H1 (cell line): Measurements from ENCODE around the gene PCP4. TPM values are rescaled to one million over a fixed set of nuclear protein-coding genes. Genes with fewer than 3 reads are reported as not detected.

Source experiments
- CTCF ChIA-PET: fragments of 300-600 bp; sonication (Branson Sonifier 250); formaldehyde crosslinking; loops from one replicate; lab custom pipeline; 2021; ENCODE audit not compliant: partially characterized antibody; lab: Charles Lee
- POLR2A ChIA-PET: fragments of 300-600 bp; sonication (Branson Sonifier 250); formaldehyde crosslinking; loops from one replicate; lab custom pipeline; 2021; ENCODE audit warnings: inconsistent platforms; ENCODE audit not compliant: partially characterized antibody; lab: Charles Lee
- DNase-seq, 2 experiments: peaks; one replicate each; pipeline versions ENCODE4 v3.0.0 to v3.0.0-alpha.2; 2010 to 2022; ENCODE audit warnings: low spot score in 2 of 2, low read depth in 1 of 2, mixed read lengths in 1 of 2
- FAIRE-seq: peaks from 2 replicates; lab custom pipeline; 2011; peaks lifted over from hg19 to GRCh38; lab: Jason Lieb, UNC
- H2AFZ ChIP-seq: 2 replicates; pipeline ENCODE4 v1.8.1; 2012; ENCODE audit warnings: low read length, inconsistent platforms
- H2AK5ac ChIP-seq: 2 replicates; pipeline ENCODE4 v1.6.1; 2013; ENCODE audit warnings: low read depth, low read length
- H2BK120ac ChIP-seq: replicated peaks from 2 replicates; pipeline ENCODE3; 2013; ENCODE audit warnings: low read depth, low read length, inconsistent platforms
- H2BK12ac ChIP-seq: 2 replicates; pipeline ENCODE4 v1.6.1; 2013; ENCODE audit warnings: low read depth, low read length
- H2BK15ac ChIP-seq: 2 replicates; pipeline ENCODE4 v1.6.1; 2013; ENCODE audit warnings: low read length
- H2BK20ac ChIP-seq: 2 replicates; pipeline ENCODE4 v1.6.1; 2013; ENCODE audit warnings: low read length
- H2BK5ac ChIP-seq: 2 replicates; pipeline ENCODE4 v1.6.1; 2013; ENCODE audit warnings: low read depth, low read length
- H3K14ac ChIP-seq: 2 replicates; pipeline ENCODE4 v1.6.1; 2013; ENCODE audit warnings: inconsistent platforms; ENCODE audit not compliant: insufficient read length
- H3K18ac ChIP-seq: 2 replicates; pipeline ENCODE4 v1.6.1; 2013; ENCODE audit warnings: low read length; ENCODE audit errors: extremely low read depth
- H3K23ac ChIP-seq: 2 replicates; pipeline ENCODE4 v1.6.1; 2013; ENCODE audit warnings: inconsistent platforms; ENCODE audit not compliant: insufficient read length
- H3K23me2 ChIP-seq: 2 replicates; pipeline ENCODE4 v1.6.1; 2013; ENCODE audit warnings: low read depth, low read length
- H3K27ac ChIP-seq: 2 replicates; pipeline ENCODE4 v1.6.1; 2011; ENCODE audit warnings: low read depth, low read length, inconsistent platforms
- H3K27me3 ChIP-seq, 4 experiments: replicated peaks in 1 of 4; 1 replicate in 1 of 4; 2 replicates in 3 of 4; pipeline versions ENCODE4 v1.6.1 to v1.8.1; 2011 to 2013; ENCODE audit warnings: low read length in 3 of 4, mild to moderate bottlenecking in 3 of 4, inconsistent platforms in 2 of 4, mixed read lengths in 2 of 4, moderate library complexity in 1 of 4; ENCODE audit not compliant: control insufficient read depth in 3 of 4, insufficient read depth in 3 of 4; ENCODE audit errors: extremely low read depth in 1 of 4
- H3K36me3 ChIP-seq, 4 experiments: 2 replicates each; pipeline versions ENCODE4 v1.6.1 to v1.8.1; 2011 to 2013; ENCODE audit warnings: mild to moderate bottlenecking in 4 of 4, low read length in 3 of 4, moderate library complexity in 2 of 4, control low read depth in 1 of 4, inconsistent platforms in 1 of 4; ENCODE audit not compliant: insufficient read depth in 4 of 4, control insufficient read depth in 2 of 4
- H3K4ac ChIP-seq: replicated peaks from 2 replicates; pipeline ENCODE3; 2013; ENCODE audit warnings: low read length, low read depth, mixed read lengths, inconsistent platforms; ENCODE audit not compliant: insufficient read length
- H3K4me1 ChIP-seq, 4 experiments: replicated peaks in 1 of 4; 1 replicate in 1 of 4; 2 replicates in 3 of 4; pipeline versions ENCODE4 v1.6.1 to v1.8.1; 2011 to 2013; ENCODE audit warnings: low read length in 3 of 4, inconsistent platforms in 2 of 4, mixed read lengths in 1 of 4; ENCODE audit not compliant: insufficient read depth in 4 of 4, control insufficient read depth in 3 of 4
- H3K4me2 ChIP-seq, 2 experiments: 2 replicates each; pipeline versions ENCODE4 v1.6.1 to v1.8.1; 2011 to 2013; ENCODE audit warnings: low read depth in 2 of 2, low read length in 2 of 2, control low read depth in 1 of 2, inconsistent platforms in 1 of 2, mild to moderate bottlenecking in 1 of 2; ENCODE audit not compliant: insufficient read depth in 1 of 2
- H3K4me3 ChIP-seq, 4 experiments: fragments of 200-600, 300-600 bp in 1 of 4; sonication (generic), shearing (Covaris generic), sonication (Bioruptor Twin) in 1 of 4; 2 replicates each; pipeline versions ENCODE4 v1.5.1 to v1.8.1; 2011 to 2016; ENCODE audit warnings: low read length in 4 of 4, low read depth in 3 of 4, control low read depth in 2 of 4, inconsistent platforms in 2 of 4, mild to moderate bottlenecking in 2 of 4, mixed read lengths in 1 of 4, moderate library complexity in 1 of 4; ENCODE audit not compliant: insufficient read depth in 2 of 4; ENCODE audit errors: extremely low read depth in 1 of 4
- H3K56ac ChIP-seq: replicated peaks from 2 replicates; pipeline ENCODE3; 2013; ENCODE audit warnings: low read depth, mild to moderate bottlenecking, mixed read lengths, low read length, inconsistent platforms; ENCODE audit not compliant: insufficient read length
- H3K79me1 ChIP-seq: 2 replicates; pipeline ENCODE4 v1.6.1; 2013; ENCODE audit warnings: low read depth, low read length, control low read depth
- H3K79me2 ChIP-seq, 2 experiments: 2 replicates each; pipeline versions ENCODE4 v1.6.1 to v1.8.1; 2012 to 2013; ENCODE audit warnings: low read length in 2 of 2, mild to moderate bottlenecking in 2 of 2, inconsistent platforms in 1 of 2; ENCODE audit not compliant: insufficient read depth in 2 of 2, control insufficient read depth in 1 of 2
- H3K9ac ChIP-seq, 4 experiments: replicated peaks in 1 of 4; 1 replicate in 1 of 4; 2 replicates in 3 of 4; pipeline versions ENCODE4 v1.6.1 to v1.8.1; 2011 to 2013; ENCODE audit warnings: low read depth in 3 of 4, low read length in 3 of 4, control low read depth in 2 of 4, mild to moderate bottlenecking in 2 of 4, moderate library complexity in 2 of 4, inconsistent platforms in 1 of 4; ENCODE audit errors: extremely low read depth in 1 of 4
- H3K9me3 ChIP-seq, 2 experiments: 2 replicates each; pipeline versions ENCODE4 v1.6.1 to v1.8.1; 2012 to 2013; ENCODE audit warnings: mild to moderate bottlenecking in 2 of 2, moderate library complexity in 2 of 2, control low read depth in 1 of 2, inconsistent platforms in 1 of 2, low read depth in 1 of 2, low read length in 1 of 2, mixed read lengths in 1 of 2; ENCODE audit not compliant: insufficient read depth in 2 of 2
- H4K20me1 ChIP-seq, 2 experiments: replicated peaks in 1 of 2; 2 replicates each; pipeline versions ENCODE3 to v1.8.1; 2011 to 2013; ENCODE audit warnings: inconsistent platforms in 2 of 2, low read length in 2 of 2, mild to moderate bottlenecking in 1 of 2; ENCODE audit not compliant: insufficient read depth in 2 of 2, control insufficient read depth in 1 of 2
- H4K5ac ChIP-seq: 2 replicates; pipeline ENCODE4 v1.6.1; 2013; ENCODE audit warnings: low read length, low read depth, mixed read lengths, inconsistent platforms; ENCODE audit not compliant: insufficient read length
- H4K8ac ChIP-seq: 2 replicates; pipeline ENCODE4 v1.8.0; 2013; ENCODE audit warnings: mild to moderate bottlenecking, moderate library complexity, low read length, inconsistent platforms; ENCODE audit not compliant: insufficient read depth; ENCODE audit errors: extremely low read depth
- H4K91ac ChIP-seq: replicated peaks from 2 replicates; pipeline ENCODE3; 2013; ENCODE audit warnings: low read length, mixed read lengths, inconsistent platforms; ENCODE audit not compliant: insufficient read length
- BCL11A ChIP-seq, 2 experiments: IDR thresholded peaks; one replicate each; pipeline ENCODE4 v1.6.1; 2011; ENCODE audit warnings: low read depth in 2 of 2, low read length in 2 of 2, mild to moderate bottlenecking in 2 of 2
- CBX5 ChIP-seq: fragments of 300-800, 300-1000 bp; sonication (generic); IDR thresholded peaks from 2 replicates; pipeline ENCODE4 v1.7.1; 2016; ENCODE audit warnings: antibody characterized with exemption, low read length, low read depth
- GTF2F1 ChIP-seq: IDR thresholded peaks from 2 replicates; pipeline ENCODE4 v1.6.1; 2012; ENCODE audit warnings: low read depth, low read length, improper control_type of control experiment, borderline replicate concordance
- JUND ChIP-seq: IDR thresholded peaks from 2 replicates; pipeline ENCODE4 v1.6.1; 2011; ENCODE audit warnings: mild to moderate bottlenecking, improper control_type of control experiment, low read length
- MAFK ChIP-seq: IDR thresholded peaks from 2 replicates; pipeline ENCODE4 v1.6.1; 2012; ENCODE audit warnings: low read depth, mild to moderate bottlenecking, improper control_type of control experiment, low read length
- NRF1 ChIP-seq: IDR thresholded peaks from 2 replicates; pipeline ENCODE4 v1.6.1; 2011; ENCODE audit warnings: mild to moderate bottlenecking, low read depth, low read length, improper control_type of control experiment
- SIN3A ChIP-seq, 2 experiments: IDR thresholded peaks in 1 of 2; conservative IDR thresholded peaks in 1 of 2; 2 replicates each; pipeline ENCODE4 v1.6.1; 2011 to 2012; ENCODE audit warnings: low read length in 2 of 2, improper control_type of control experiment in 1 of 2, low read depth in 1 of 2, mild to moderate bottlenecking in 1 of 2
- SP2 ChIP-seq: IDR thresholded peaks from 2 replicates; pipeline ENCODE4 v1.6.1; 2012; ENCODE audit warnings: mild to moderate bottlenecking, low read length, inconsistent platforms
- SP4 ChIP-seq: IDR thresholded peaks from 2 replicates; pipeline ENCODE4 v1.6.1; 2012; ENCODE audit warnings: low read length, inconsistent platforms
- WGBS, 2 experiments: shearing (Covaris generic) in 1 of 2; methylation state at CpG; one replicate each; pipeline versions ENCODE4 v1.1.6 to v1.1.7; 2013 to 2015; ENCODE audit warnings: low lambda C conversion rate in 2 of 2, mixed read lengths in 2 of 2, inconsistent platforms in 1 of 2, low coverage in 1 of 2, missing lambda C conversion rate in 1 of 2; ENCODE audit not compliant: insufficient replicate concordance in 2 of 2, insufficient coverage in 1 of 2, insufficient read length in 1 of 2; ENCODE audit errors: extremely low coverage in 1 of 2, missing lambda C conversion rate in 1 of 2; 5-methylcytosine and 5-hydroxymethylcytosine counted together
- polyA plus RNA-seq, 7 experiments: library from polyadenylated mRNA; depleted of rRNA in 3 of 7; stranded (reverse) in 5 of 7; unstranded in 2 of 7; fragments of >200 nt in 5 of 7; fragments of 200-250 nt in 2 of 7; gene quantifications; 1 replicate in 5 of 7; 2 replicates in 1 of 7; 4 replicates in 1 of 7; pipeline versions ENCODE4 v1.2.1 to v1.2.3, GENCODE V29; 2011 to 2013; ENCODE audit warnings: missing spikeins in 2 of 7, mixed read lengths in 2 of 7
- total RNA-seq: library from RNA; stranded (reverse); fragmentation: NEBNext Ultra II Directional; extraction: Animal tissue kit (Norgen Biotek cat#: 25700); gene quantifications from 2 replicates; pipeline ENCODE4 v1.2.1, GENCODE V29; 2021
- TF ChIP-seq, protein P1 (sequence below): IDR thresholded peaks from 2 replicates; pipeline ENCODE4 v1.6.1; 2011; ENCODE audit warnings: low read length, improper control_type of control experiment
- TF ChIP-seq, protein P2 (sequence below): IDR thresholded peaks from 2 replicates; pipeline ENCODE4 v1.6.1; 2011; ENCODE audit warnings: low read depth, mild to moderate bottlenecking, low read length; ENCODE audit not compliant: insufficient read depth

The PCP4 gene
- total and polyA plus RNA-seq, 2 of the 8 experiments (the other 6 are each of a cell fraction or from before 2014, with no cell fraction given) = 1.8 to 2.4 TPM

DNA sequence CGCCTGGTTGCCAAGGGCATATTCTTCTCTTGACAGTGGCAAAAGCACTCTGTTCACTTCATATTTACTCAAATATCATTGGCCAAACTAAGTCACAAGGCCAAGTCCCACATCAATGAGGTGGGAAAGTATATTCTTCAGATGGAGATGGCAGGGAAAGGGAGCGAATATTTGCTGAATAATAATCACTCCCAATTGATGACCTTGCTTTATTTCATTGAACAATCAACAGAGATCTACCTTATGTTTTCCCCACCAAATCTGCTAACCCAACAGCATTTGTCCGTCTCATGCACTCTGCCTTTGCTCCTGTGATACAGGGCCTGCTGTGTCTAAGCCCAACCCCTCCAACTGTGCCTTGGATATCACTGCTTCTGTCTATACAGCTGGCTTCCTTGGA is 45.2 kb upstream of the PCP4 start:
- H2BK120ac ChIP-seq = no peak overlapping the region
- no peak overlapping the region for H3K9ac ChIP-seq
- no peaks in the 10 kb centered on the region; a peak in 1 of 4 replicates for H3K9me3 ChIP-seq
- H3K23ac ChIP-seq = no peak overlapping the region
- no peak overlapping the region for H3K27ac ChIP-seq
- H3K4me3 ChIP-seq = no peak overlapping the region
- no peak overlapping the region for H2AK5ac ChIP-seq
- H3K4ac ChIP-seq = no peak overlapping the region
- DNase-seq (no peak), FAIRE-seq (no peak)
- H3K14ac ChIP-seq = no peak overlapping the region
- H4K8ac ChIP-seq = no peak overlapping the region
- H3K36me3 ChIP-seq = no peaks in the 10 kb centered on the region; a peak in 1 of 8 replicates
- H2BK12ac ChIP-seq = no peak overlapping the region
- no peak overlapping the region for H4K91ac ChIP-seq
- H3K23me2 ChIP-seq = no peaks in the 10 kb centered on the region
- no peaks in the 10 kb centered on the region for H4K20me1 ChIP-seq
- no peak overlapping the region for H3K18ac ChIP-seq
- no peaks in the 10 kb centered on the region for H3K79me2 ChIP-seq
- no peak overlapping the region for H2AFZ ChIP-seq
- H2BK5ac ChIP-seq = no peak overlapping the region
- TF ChIP-seq BCL11A (IDR thresholded peaks at IDR 0.05; ENCODE audit: low read depth in 2 of 2, low read length in 2 of 2) (no peak), MAFK (no peak), SP2 (no peak), GTF2F1 (no peak), SP4 (no peak), CBX5 (no peak), SIN3A (conservative IDR thresholded peaks at IDR 0.05 in 1 of 2, IDR thresholded peaks at IDR 0.05 in 1 of 2; ENCODE audit: low read depth in 1 of 2, low read length in 2 of 2) (no peak), JUND (no peak), NRF1 (no peak)
- TF ChIP-seq, protein P1, sequence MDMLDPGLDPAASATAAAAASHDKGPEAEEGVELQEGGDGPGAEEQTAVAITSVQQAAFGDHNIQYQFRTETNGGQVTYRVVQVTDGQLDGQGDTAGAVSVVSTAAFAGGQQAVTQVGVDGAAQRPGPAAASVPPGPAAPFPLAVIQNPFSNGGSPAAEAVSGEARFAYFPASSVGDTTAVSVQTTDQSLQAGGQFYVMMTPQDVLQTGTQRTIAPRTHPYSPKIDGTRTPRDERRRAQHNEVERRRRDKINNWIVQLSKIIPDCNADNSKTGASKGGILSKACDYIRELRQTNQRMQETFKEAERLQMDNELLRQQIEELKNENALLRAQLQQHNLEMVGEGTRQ = no peak
- TF ChIP-seq, protein P2, sequence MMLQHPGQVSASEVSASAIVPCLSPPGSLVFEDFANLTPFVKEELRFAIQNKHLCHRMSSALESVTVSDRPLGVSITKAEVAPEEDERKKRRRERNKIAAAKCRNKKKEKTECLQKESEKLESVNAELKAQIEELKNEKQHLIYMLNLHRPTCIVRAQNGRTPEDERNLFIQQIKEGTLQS = no peak
- H2BK15ac ChIP-seq = no peak overlapping the region
- no peak overlapping the region for H3K4me2 ChIP-seq
- ChIA-PET CTCF (interaction anchor here (0.5 kb wide), 1 partner anchor 230 kb away, joined by 3 read pairs; no protein-coding TSS in a partner anchor), POLR2A (no interaction called here)
- no peak overlapping the region for H4K5ac ChIP-seq
- H3K79me1 ChIP-seq = no peaks in the 10 kb centered on the region
- H2BK20ac ChIP-seq = no peak overlapping the region
- no peaks in the 10 kb centered on the region for H3K4me1 ChIP-seq
- 94% methylated on average over 3 of the region's 3 CpGs; no CpG with 5 or more reads in 1 of the 2 experiments for WGBS, 2 experiments
- H3K27me3 ChIP-seq = no peaks in the 10 kb centered on the region
- H3K56ac ChIP-seq = no peak overlapping the region
